Stimulated activated CD4-positive, alpha-beta T cell treated with anti-CD3 and anti-CD28 coated beads, Interleukin-15, amount 100 ng/mL, for 48 hours (primary cell): ENCODE measurements around the gene C19orf73.
A peak's percentile ranks its signal among the peaks of the same experiment; 100 is the strongest.
"Not testable (repeated sequence)": the region's sequence is repeated elsewhere in the genome, so short reads cannot be mapped to it uniquely, and the experiment has no call there.

Experiments used
- DNase-seq, 2 donors: peaks; one replicate each; pipeline ENCODE4 v3.0.0-alpha.2; 2020; ENCODE audit warnings: low read depth in 2 of 2

C19orf73 gene

DNA sequence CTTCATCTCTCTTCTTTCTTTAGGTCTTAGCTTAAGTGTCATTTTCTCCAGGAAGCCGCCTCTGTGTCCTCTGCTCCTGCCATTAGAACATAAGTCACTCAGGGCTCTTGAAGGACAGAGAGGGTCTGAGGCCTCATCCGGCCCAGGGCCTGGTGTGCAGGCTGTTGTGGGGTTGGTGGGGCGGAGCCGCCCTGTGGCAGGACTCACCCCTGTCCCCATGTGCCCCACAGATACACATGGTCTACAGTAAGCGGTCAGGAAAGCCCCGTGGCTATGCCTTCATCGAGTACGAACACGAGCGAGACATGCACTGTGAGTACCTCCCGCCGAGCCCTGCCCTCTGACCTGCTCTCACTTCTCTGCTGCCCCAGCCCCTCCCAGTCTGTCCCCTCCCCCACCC is 17.8 kb downstream of the C19orf73 start:
- DNase-seq, result no peak

DNA sequence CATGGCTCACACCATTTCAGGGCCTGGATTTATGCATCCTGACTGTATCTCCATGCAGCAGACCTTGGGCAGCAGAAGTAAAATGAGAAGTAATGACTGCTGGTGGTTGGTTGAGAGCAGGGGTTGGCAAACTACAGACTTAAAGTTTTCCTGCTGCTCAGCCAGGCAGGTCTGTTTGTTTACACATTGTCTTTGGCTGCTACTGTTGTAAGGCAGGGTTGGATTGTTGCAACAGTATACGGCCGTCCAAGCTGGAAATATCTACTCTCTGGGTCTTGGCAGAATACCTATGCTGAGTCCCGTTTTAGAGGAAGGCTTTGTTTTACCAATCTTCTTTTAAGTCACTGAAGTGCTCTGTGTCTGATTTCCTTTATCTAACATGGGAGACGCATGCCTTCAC is 20.1 kb downstream of the C19orf73 start:
- DNase-seq, result no peak

DNA sequence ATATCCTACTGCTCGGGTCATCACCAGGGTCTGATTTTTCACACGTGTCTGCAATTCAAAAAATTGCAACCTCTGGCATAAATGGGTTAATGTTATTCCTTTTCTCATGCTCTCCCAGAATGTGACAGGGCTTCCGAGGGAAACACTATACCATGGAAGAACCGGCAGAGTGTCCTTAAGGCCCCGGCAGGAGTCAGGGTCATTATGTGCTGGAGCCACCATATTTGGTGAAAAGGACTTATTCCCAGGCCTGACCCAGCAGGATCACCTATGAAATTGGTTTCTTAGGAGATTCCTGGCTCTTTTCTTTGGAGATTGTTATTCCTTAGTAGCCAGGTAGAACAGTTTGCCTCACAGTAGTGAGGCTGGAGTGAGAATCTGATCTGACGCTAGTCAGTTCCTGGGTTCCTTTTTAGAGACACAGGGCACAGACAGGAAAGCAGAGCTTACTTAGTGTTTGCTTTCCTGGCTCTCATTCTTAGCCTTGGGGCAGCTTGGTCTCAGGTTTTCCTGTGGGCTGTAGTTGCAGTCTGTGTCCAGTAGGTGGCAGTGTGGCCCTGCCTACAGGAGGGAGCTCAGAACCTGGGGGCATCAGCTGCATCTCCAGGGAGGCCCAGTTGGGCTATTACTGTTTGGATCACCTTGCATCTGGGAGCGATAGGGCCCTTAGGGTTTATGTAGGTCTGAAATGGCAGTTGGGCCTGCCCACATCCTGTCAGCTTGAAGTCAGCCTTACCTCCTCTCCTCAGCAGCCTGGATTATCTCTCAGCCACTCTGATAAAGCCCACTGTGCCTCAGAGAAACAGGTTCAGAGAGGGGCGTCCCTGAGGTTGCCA is 21.3 kb downstream of the C19orf73 start:
- peak in 1 of 2 donors; percentile 58 for DNase-seq

DNA sequence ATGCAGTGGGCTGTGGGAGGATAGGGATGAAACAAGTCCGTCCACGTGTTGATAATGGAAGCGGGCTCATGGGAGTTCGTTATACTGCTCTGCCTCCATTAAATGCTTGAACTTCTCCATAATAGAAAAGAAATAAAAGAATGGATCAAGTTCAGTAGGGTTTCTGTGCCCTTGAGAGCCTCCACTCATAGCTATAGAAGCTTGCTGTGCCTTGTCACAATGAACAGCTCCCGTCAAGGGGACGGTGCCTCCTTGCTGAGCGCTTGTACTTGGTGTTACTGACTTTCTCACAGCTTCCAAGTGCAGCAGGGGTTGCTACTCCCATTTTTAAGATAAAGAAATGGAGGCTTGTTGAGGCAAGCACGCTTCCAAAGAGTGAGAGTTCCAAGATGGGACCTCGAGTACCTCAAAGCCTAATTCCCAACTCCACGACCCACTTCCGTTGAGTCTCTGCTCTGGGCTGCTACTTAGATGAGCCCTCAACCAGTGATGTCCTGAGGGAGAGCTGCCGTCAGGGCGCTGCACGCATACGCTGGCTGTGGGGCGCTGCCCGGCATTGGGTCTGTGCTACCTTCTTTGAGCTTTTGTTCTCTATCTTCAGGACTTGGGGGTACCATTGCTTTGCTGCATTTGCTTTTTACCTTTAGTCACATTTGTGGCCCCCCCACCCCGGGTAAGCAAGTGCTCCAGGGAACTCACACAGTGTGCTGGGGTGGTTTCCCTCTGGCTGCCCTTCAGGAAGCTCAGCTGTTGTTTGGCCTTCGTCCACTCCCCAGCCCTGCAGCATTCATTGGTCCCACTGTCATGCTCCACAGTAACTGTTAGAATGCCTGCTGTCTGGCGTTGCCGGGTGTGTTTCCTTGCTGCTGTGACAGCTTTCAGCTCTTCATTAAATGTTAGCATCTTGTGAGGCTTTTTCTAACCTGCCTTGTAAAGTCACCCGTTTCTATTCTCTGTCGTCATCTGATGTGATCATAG is 24.1 kb downstream of the C19orf73 start:
- no peak for DNase-seq

DNA sequence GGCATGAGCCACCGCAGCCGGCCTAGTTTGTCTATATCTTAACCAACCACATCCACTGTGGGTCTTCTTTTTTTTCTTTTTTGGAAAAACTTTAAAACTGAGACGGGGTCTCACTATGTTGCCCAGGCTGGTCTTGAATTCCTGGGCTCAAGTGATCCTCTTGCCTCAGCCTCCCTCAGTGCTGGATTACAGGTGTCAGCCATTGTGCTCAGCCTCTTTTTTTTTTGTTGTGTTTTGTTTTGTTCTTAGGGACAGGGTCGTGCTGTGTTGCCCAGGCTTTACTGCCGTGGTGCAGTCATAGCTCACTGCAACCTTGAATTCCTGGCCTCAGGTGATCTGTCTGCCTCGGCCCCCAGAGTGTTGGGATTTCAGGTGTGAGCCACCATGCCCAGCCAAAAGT is 26.3 kb downstream of the C19orf73 start:
- no peak for DNase-seq

DNA sequence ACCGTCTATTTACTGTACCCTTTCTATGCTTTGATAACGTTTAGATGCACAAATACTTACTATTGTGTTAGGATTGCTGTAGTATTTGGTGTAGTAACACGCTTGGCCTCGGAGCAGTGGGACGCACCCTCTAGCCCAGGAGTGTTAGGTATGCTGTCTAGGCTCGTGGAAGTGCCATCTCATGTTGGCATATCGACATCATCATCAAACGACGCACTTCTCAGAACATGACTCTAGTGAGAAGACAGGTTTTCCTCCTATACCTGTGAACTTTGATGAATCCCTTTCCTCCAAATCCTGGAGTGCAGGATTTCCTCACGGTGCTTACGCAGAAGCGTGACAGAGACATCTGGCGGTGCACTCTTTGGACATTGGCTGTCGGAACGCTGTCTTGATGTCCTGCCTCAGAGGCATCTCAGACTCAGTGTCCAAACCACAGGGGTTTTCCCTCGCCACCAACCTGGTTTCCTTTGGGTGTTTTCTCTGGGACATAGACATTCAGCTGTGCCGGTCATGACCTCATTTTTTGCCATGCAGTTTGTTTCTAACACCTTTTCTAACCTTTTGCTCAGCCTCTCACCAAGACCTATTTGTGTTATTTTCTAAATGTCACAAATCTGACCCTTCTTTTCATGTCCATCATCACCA is 27.4 kb downstream of the C19orf73 start:
- no peak for DNase-seq

DNA sequence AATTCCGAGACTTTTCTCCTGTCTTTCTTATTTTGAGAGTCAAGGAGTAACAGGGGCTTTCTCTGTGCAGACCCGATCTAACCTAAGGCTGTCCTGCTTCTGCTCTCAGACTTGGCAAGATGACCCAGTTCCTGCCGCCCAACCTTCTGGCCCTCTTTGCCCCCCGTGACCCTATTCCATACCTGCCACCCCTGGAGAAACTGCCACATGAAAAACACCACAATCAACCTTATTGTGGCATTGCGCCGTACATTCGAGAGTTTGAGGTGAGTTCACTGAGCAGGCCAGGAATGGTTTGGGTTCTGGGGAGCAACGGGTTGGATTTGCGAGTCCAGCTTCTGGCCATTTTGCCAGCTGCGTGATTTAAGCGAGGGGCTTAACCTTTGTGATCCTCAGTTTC is 32.6 kb downstream of the C19orf73 start:
- no peak for DNase-seq

DNA sequence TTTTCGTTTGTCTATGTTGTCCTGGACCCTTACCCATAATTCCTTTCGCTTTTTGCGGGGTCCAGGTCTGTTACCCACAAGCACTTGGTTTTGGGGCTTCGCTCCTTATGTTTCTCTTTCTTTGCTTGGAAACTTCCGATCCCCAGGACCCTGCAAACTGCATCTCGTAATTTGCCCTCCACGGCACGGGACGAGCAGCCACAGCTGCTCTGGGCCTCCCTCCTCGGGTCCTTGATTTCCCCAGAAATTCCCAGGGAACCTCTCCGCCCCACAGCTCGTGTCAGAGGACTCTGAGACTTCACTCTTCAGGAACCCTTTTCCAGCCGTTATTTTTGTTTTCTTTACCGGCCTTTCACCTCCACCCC is 33.1 kb downstream of the C19orf73 start:
- DNase-seq, result no peak

DNA sequence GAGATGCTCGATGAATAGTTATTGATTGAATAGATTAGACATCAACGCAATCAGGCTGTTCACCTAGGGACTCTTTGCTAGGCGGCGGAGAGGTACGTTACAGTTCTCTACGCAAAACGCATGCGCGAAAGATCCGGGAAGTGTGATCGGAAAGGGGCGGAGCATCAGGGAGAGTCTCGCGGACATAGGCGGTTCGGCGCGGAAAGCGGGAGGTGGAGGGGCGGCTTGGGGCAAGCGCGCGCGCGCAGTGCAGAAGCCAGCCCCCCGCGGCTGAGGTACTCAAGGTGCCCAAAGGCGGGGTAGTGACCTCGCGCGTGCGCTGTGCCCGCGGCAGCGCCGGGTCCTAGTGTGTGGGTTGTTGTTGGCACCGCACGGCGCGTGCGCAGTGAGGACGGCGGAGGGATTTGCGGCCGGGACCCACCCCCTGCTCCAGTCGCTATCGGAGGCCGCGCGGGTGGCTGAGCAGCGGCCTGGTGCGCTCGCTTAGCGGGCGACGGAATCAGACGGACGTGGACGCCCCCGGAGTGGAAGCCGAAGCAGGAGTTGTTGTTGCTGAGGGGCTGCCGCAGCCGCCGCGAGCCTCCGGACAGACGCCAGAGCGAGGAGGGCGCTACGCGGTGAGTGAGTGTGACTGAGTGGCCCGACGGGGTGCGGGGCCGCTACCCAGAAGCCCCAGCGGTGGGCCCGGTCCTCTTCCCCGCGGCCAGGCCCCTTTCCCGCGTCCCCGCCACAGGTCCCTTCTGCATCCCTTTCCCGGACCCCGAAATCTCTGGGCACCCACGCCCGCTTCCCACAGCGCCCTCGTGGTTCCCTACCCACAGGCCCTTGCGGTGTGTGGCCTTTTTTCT is 33.7 kb downstream of the C19orf73 start, which contains the start of gene SNRNP70:
TSS of gene SNRNP70 (plus strand) at position 432 of the 848 bp plus-strand sequence. CDS start 964 bp downstream, outside the sequence.
- peak; percentile 98 for DNase-seq

DNA sequence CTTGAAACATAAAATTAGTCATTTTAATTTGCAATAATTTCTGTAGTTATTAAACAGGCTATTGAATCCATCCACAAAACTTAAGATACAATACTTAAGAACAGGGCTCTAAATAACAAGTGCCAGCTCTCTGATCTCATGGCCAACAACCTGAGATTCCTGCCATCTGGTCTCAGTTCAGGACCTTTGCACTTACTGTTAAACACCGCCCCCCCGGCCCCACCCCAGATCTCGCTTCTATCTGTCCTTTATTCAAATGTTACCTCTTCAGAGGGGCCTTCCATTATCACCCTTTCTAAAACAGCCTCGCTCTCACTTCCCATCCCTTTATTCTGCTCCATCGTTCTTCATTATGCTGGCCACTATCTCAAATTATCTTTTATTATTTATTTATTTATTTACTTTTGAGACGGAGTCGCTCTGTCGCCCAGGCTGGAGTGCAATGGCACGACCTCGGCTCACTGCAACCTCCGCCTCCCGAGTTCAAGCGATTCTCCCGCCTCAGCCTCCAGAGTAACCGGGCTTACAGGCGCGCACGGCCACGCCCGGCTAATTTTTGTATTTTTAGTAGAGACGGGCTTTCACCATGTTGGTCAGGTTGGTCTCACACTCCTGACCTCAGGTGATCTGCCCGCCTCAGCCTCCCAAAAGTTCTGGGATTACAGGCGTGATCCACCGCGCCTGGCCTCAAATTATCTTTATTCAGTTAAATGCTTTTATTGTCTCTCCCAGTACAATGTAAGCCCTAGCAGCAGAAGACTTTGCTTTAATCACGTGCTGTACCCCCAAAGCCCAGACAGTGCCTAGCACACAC is 34.5 kb downstream of the C19orf73 start:
- no peak for DNase-seq

DNA sequence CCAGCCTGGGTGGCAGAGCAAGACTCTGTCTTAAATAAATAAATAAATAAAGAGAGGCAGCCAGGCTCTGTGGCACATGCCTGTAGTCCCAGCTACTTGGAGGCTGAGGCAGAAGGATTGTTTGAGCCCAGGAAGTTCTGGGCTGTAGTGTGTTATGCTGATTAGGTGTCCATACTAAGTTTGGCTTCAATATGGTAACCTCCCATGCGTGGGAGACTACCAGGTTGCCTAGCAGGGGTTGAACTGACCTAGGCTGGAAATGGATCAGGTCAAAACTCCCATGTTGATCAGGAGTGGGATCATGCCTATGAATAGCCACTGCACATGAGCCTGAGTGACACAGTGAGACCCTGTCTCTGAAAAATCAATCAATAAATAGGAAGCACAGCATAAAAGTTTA is 37.7 kb downstream of the C19orf73 start:
- no peak for DNase-seq

DNA sequence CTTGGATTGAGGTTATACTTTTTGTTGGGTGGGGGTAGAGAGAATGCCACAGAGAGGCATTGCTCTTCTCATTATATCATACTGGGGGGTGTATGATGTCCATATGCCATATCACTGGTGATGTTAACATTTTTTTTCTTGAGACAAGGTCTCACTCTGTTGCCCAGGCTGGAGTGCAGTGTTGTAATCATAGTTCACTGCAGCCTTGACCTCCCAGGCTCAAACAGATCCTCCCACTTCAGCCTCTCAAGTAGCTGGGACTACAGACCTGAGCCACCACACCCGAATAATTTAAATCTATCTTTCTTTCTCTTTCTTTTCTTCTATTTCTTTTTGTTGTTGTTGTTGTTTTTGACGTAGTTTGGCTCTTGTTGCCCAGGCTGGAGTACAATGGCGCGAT is 38.6 kb downstream of the C19orf73 start:
- no peak for DNase-seq

DNA sequence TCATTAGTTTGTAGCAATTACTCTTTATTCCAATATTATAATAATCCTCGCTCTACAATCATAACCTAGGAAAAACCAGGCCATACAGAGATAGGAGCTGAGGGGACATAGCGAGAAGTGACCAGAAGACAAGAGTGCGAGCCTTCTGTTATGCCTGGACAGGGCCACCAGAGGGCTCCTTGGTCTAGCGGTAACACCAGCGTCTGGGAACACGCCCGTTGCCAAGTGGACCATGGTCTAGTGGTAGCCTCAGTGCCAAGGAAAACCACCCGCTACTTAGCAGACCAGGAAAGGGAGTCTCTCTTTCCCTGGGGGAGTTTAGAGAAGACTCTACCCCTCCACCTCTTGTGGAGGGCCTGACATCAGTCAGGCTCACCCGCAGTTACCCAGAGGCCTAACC is 44.1 kb downstream of the C19orf73 start:
- not testable (repeated sequence) for DNase-seq

DNA sequence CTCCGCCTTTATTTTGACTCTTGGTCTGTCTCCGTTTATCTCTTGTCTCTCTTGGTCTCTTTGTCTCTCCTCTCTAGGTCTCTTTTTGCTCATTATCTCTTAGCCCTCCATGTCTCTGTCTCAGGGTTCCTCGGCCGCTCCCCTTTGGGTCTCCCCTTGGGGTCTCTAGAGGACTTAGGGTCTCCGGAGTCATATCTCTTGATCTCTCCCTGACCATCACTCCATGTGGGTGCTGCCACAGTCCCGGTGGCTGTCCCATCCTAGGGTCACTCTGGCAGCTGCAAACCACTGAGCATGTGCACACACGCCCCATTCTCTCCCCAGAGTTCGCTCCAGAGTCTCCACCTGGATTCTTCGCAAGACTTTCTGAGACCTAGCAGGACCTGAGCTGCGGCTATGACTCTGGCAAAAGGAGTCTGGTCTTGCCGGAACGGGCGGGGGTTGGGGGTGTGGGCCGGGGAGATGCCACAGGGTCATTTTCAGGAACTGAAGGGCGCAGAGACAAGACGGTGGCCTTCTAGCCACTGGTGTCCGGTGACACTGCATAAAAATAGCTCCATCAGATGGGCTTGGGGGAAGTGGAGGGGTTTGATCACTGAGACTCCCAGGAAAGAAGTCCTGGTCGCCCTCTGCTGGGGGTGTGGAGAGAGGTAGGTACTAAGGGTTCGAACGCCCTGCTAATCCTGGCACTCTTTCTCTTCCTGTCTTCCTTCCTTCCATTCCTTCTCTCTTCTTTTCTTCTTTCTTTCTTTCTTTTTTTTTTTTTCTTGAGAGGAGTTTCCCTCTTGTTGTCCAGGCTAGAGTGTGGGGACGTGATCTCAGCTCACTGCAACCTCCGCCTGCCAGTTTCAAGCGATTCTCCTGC is 45.2 kb downstream of the C19orf73 start:
- DNase-seq, result no peak

DNA sequence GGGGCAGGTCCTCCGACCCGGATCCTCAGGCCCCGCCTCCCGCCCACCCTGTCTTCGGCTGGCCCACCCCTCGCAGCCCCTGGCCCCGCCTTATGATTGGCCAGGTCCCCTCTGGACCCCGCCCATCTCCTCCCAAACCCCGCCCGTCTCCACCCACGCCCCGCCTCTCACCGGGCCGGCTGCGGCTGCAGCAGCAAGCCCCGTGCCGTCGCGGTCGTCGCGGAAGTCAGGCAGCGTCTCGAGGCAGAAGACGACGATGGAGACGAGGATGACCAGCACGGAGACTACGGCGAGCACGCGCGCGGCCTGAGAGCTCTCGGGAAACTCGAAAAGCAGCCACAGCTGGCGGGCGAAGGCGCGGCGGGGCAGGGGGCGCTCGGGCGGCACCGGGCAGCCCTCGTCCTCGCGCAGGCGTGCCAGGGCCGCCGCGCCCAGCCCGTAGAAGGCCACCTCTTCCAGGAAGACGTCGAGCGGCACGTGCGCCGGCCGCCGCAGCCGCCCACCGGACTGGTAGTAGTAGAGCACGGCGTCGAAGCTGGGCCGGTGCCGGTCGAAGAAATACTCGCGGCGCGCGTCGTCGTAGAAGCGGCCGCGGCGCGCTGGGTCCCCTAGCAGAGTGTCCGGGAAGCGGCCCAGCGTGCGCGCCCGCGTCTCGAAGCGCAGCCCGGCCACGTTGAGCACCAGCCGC is 46.9 kb downstream of the C19orf73 start:
- no peak for DNase-seq

DNA sequence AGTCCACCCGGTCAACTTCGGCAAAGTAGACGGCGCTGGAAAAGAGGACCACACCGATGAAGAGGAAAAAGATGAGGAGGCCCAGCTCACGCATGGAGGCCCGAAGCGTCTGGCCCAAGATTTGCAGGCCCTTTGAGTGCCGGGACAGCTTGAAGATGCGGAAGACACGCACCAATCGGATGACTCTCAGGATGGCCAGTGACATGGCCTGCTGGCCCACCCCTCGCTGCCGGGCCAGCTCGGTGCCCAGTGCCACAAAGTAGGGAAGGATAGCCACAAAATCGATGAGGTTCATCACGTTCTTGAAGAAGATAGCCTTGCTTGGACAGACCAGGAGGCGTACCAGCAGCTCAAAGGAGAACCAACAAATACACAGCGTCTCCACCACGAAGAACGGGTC is 48.5 kb downstream of the C19orf73 start:
- DNase-seq, result no peak

DNA sequence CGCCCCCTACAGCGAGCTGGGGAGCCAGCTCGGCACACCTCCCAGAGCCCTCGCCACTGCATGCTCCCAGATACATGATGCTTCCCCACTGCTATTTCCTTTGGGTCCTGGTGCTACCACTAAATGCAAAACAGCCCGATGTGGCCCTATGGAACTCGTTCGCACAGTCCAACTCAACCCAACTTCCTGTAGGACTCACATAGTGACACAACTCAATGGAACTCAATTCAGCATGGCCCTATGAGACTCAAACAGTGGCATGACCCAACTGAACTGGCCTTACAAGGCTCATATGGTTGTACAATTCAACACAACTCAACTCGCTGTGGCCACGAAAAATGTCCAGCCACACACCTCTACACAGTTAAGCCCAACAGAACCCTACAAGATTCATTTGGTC is 49.9 kb downstream of the C19orf73 start:
- DNase-seq, result no peak
